ENCODE results near the gene FLT4.
"Not testable (repeated sequence)": the region's sequence is repeated elsewhere in the genome, so short reads cannot be mapped to it uniquely, and the experiment has no call there.

FLT4 gene

GRCh38 chr5:180670157-180670556 is 20.8 kb upstream of the FLT4 start:
- no peak for DNase-seq

DNA sequence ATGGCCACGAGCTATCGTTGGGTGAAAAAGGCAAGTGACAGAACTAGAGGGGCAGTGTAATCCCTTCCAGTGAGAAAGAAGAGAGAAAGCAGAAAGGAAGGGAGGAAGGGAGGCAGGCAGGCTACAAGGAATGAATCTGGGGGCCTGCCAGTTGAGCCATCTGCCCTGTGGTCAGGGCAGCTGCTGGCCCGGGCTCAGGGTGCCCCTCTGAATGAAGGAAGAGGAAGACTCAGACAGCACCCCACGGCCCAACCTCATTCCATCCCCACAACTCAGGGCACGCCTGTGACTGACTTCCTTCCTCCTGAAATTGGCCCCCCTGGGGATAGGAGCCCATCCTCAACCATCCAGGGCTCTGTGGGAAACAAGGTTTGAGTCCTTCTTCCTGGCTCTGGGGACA is 20.3 kb upstream of the FLT4 start:
- no peak for DNase-seq

GRCh38 chr5:180668835-180669596 is 19.6 kb upstream of the FLT4 start:
- DNase-seq: no peak

- DNase-seq: no peak
Observed at GRCh38 chr5:180666812-180667211, 17.4 kb upstream of the FLT4 start.

DNA sequence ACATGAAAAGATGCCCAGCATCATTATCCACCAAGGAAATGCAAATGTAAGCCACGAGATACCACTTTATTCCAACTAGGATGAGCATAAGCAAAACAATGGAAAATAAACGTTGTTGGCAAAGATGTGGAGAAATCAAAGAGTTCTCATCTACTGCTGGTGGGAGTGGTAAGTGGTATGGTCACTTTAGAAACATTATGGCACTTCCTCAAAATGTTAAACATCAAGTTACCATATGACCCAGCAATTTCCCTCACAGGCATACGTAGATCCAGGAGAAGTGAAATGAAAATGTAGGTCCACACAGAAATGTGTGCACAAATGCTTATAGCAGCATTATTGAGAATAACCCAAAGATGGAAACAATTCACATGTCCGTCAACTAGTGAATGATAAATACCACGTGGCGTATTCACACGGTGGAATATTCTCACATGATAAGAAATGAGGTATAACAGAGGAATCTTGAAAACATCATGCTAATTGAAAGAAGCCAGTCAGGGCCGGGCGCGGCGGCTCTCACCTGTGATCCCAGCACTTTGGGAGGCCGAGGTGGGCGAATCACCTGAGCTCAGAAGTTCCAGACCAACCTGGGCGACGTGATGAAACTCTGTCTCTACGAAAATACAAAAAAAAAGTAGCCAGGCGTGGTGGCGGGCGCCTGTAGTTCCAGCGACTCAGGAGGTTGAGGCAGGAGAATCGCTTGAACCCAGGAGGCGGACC is 16.4 kb upstream of the FLT4 start:
- no peak for DNase-seq

DNA sequence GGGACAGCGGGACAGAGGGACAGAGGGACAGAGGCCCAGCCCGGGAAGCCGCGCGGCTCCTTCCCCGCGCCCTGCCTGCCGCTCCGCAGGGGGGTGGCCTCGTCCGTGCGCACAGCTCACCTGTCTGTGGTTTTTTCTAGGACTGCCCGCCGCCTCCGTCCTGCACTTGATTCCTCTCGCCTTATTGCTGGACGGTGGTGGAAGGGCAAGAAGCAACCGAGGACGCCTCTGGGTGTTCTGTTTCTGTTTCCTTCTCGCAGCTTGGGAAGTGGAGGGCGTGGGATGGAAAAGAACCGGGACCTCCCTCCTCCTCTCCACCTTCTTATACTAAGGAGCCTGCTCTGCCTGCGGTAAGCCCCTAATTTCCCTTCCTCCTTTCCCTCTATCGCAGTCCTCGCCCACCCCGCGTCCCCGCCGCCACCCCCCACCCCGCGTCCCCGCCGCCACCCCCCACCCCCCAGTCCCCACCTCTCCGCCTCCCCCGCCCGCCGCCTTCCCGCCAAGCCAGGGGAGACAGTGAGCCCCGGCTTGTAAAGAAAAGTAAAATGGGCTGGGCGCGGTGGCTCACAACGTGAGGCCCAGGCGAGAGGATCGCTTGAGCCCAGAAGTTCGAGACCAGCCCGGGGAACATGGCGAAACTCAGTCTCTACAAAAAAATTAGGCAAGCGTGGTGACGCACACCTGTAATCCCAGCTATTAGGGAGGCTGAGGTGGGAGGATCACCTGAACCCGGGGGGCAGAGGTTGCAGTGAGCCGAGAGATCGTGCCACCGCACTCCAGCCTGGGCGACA is 9.6 kb upstream of the FLT4 start:
- DNase-seq: no peak

- DNase-seq: not testable (repeated sequence)
Observed at GRCh38 chr5:180655243-180655642, 5.8 kb upstream of the FLT4 start.

- no peak for DNase-seq
Observed at GRCh38 chr5:180652771-180653170, 3.4 kb upstream of the FLT4 start.

GRCh38 chr5:180652346-180652745 is 2.9 kb upstream of the FLT4 start:
- DNase-seq: no peak

GRCh38 chr5:180648658-180649296 is 623 bp downstream of the FLT4 start:
- DNase-seq: peak in 1 of 2 donors; percentile 25

DNA sequence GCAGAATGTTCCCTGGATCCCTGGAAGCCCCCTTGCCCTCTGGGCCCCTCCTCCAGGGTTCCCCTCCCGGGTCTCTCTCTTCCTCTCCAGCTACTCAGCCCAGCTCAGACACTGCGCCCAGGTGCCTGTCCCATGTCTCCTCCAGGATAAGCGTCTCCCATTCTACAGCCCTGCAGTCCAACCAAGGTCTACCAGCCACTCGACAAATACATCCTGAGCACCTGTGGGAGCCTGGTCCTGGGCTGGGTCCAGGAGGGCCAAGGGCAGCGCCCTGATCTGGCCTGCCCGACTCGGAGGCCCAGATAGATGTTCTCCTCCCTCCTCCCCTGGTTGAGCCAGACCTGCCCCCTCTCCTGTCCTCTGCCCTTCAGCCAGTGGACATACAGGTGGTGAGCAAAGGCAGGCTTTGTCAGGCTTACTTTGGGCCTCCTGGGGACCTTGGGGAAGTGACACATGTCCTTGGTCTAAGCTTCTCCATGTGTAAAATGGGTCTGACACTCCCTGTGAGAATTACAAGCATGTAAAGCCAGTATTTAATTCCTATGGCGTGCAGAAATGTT is 1.4 kb downstream of the FLT4 start:
- DNase-seq: no peak

GRCh38 chr5:180647465-180647864 is 1.9 kb downstream of the FLT4 start:
- no peak for DNase-seq

DNA sequence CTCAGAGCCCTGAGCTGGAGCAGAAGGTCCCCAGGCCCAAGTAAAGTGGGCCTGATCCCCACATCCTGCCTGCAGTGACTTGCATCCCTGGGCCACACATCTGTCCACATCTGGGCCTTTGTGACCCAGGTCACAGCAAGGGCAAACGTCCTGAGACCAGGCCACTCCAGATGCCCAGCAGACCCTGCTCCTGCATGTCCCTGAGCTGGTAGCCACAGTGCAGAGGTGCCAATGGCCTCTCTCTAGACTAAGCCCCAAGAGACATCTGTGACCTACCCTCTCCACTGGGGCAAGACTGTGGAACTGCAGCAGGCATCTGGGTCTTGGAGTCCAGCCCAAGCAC is 2.5 kb downstream of the FLT4 start:
- DNase-seq: no peak

DNA sequence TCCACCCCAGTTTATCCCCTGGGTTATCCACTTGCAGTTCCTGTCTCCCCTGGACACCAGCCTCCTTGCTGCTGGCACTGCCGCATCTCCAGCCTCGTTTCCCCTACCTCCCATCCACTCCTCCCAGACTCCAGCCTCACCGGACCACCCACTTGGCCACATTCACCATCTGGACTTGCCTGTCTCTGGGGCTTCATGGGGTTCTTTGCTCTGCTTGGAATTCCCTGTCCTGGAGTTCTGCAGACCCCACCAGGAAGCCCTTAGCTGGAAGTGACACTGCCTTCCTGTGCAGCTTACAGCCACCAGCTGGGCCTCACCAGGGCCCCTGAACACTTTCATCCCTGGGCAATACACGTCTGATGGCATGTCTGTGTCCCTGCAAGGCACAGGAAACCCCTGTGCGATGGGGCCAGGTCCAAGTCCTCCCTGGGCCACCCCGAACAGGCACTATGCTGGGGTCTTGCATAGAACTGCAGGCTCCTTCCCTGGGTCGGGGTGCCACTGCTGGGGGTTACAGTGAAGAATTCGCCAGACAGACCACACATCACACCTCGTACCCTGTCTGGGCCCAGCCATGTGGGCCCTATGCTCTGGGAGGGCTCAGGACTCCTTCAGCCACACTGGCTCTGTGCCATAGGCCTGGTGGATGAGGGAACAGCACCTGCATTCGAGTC is 3.0 kb downstream of the FLT4 start:
- DNase-seq: no peak

GRCh38 chr5:180645274-180646204 is 3.9 kb downstream of the FLT4 start:
- no peak for DNase-seq

DNA sequence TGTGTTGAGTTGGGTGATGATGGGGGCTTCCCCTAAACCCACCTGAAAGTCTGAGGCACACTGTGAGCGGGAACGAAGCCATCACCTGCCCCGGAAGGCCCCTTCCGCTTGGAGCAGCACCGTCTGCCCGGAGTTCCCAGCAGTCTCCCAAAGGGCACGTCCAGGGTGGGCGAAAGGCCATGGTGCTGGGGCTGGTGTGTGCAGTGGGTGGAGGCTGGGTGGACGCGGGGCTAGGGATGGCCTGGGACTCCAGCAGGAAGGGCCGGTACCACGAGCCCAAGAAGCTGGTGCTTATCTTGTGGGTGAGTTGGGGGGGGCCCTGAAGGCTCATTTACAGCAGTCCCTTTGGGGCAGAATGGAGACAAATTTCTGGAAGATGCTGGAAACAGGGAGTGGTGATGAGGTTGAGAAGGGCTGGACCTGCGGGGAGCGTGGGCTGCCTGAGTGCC is 4.6 kb downstream of the FLT4 start:
- DNase-seq: no peak

DNA sequence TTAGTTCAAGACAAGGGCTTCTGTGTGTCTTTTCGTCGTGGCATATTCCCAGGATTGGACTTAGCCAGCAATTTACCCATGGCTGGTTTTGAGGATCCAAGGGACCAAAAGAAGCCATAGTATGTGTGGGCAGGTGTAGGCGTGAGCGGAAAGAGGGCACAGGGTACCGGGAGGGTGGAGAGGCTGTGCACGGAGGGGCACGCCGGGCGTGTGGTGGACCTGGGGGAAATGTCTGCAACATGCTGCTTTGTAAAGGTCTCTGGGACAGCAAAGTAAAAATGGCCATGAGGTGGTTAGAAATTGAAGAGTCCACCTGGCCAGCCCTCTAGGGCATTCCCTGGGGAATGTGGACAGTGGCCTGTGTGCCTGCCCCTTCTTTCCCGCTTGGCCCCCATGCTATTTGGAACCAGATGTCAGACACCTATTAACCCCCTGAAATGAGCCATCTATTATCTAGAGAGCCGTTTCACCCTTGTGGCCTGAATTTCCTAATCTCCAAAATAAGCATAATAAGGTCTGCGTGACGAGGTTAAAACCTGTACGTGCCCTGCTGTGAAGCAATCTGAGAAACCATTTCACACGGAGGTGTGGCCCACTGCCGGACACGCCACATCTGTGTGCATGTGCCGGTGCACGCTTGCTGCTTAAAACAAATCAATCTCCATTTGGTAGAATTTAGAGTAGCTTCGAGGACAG is 5.1 kb downstream of the FLT4 start:
- no peak for DNase-seq

GRCh38 chr5:180643191-180643851 is 6.1 kb downstream of the FLT4 start:
- DNase-seq: no peak

- DNase-seq: no peak
Observed at GRCh38 chr5:180642779-180643178, 6.6 kb downstream of the FLT4 start.

All from CD4-positive, alpha-beta T cell treated with Interferon alpha-2 for 1 hour (primary cell).